ENCODE data around the gene NLGN1. TPM values are rescaled to one million over a fixed set of nuclear protein-coding genes. Genes with fewer than 3 reads are reported as not detected.

Gene NLGN1
- total RNA-seq, 2 donors from 2014 or later = 0.67 to 1.3 TPM

GRCh38 chr3:174251681-174252080, 854.1 kb downstream of the NLGN1 start:
- Histone ChIP-seq H3K27ac (no peak overlapping the region), H3K9ac (ENCODE audit: low read depth in 2 of 2, low read length in 2 of 2) (no peak overlapping the region), H3K9me3 (no peaks in the 10 kb centered on the region), H3K4me1 (no peaks in the 10 kb centered on the region), H3K36me3 (no peaks in the 10 kb centered on the region), H3K27me3 (no peaks in the 10 kb centered on the region), H3K4me3 (no peak overlapping the region)
- intact Hi-C loops (cut with DNase I) = no loop called here
- DNase-seq = no peak
- no peak for TF ChIP-seq CTCF (IDR thresholded peaks at IDR 0.05)

GRCh38 chr3:174253196-174253823, 855.8 kb downstream of the NLGN1 start:
- no peaks in the 10 kb centered on the region for H3K4me1 ChIP-seq
- no peaks in the 10 kb centered on the region for H3K27me3 ChIP-seq
- intact Hi-C loops (cut with DNase I) = no loop called here
- no peak for DNase-seq
- no peaks in the 10 kb centered on the region for H3K9me3 ChIP-seq
- no peaks in the 10 kb centered on the region for H3K36me3 ChIP-seq
- H3K4me3 ChIP-seq = no peak overlapping the region
- TF ChIP-seq CTCF (IDR thresholded peaks at IDR 0.05) = no peak
- H3K9ac ChIP-seq (ENCODE audit: low read depth in 2 of 2, low read length in 2 of 2) = no peak overlapping the region
- H3K27ac ChIP-seq = no peak overlapping the region

GRCh38 chr3:174253940-174254339, 856.4 kb downstream of the NLGN1 start:
- H3K36me3 ChIP-seq = no peaks in the 10 kb centered on the region
- no peak overlapping the region for H3K4me3 ChIP-seq
- DNase-seq = no peak
- intact Hi-C loops (cut with DNase I) = no loop called here
- no peaks in the 10 kb centered on the region for H3K9me3 ChIP-seq
- no peaks in the 10 kb centered on the region for H3K27me3 ChIP-seq
- H3K4me1 ChIP-seq = no peaks in the 10 kb centered on the region
- H3K9ac ChIP-seq (ENCODE audit: low read depth in 2 of 2, low read length in 2 of 2) = no peak overlapping the region
- no peak overlapping the region for H3K27ac ChIP-seq
- no peak for TF ChIP-seq CTCF (IDR thresholded peaks at IDR 0.05)

- Histone ChIP-seq H3K36me3 (no peaks in the 10 kb centered on the region), H3K4me3 (no peak overlapping the region), H3K4me1 (no peaks in the 10 kb centered on the region), H3K9ac (ENCODE audit: low read depth in 2 of 2, low read length in 2 of 2) (no peak overlapping the region), H3K27me3 (no peaks in the 10 kb centered on the region), H3K9me3 (no peaks in the 10 kb centered on the region), H3K27ac (no peak overlapping the region)
- no peak for DNase-seq
- TF ChIP-seq CTCF (IDR thresholded peaks at IDR 0.05) = no peak
- intact Hi-C loops (cut with DNase I) = no loop called here
Measured at GRCh38 chr3:174255454-174255853, 857.9 kb downstream of the NLGN1 start.

- intact Hi-C loops (cut with DNase I) = no loop called here
- DNase-seq = no peak
- Histone ChIP-seq H3K9me3 (no peaks in the 10 kb centered on the region), H3K27me3 (no peaks in the 10 kb centered on the region), H3K27ac (no peak overlapping the region), H3K9ac (ENCODE audit: low read depth in 2 of 2, low read length in 2 of 2) (no peak overlapping the region), H3K4me1 (no peaks in the 10 kb centered on the region), H3K36me3 (no peaks in the 10 kb centered on the region), H3K4me3 (no peak overlapping the region)
- no peak for TF ChIP-seq CTCF (IDR thresholded peaks at IDR 0.05)
Measured at GRCh38 chr3:174266476-174266875, 868.9 kb downstream of the NLGN1 start.
